Neural cell (in vitro differentiated cells): ENCODE data around the gene PNPLA3.

Experiments
- CTCF ChIP-seq: fragments of 450-650 bp; IDR thresholded peaks from 2 replicates; pipeline ENCODE4 v1.5.1; 2014; ENCODE audit warnings: antibody characterized with exemption, mild to moderate bottlenecking, moderate library complexity; ENCODE audit not compliant: poor library complexity, severe bottlenecking
- EP300 ChIP-seq: fragments of 450-650 bp; conservative IDR thresholded peaks from 2 replicates; pipeline ENCODE4 v1.6.1; 2014; ENCODE audit warnings: antibody characterized with exemption, mild to moderate bottlenecking, moderate library complexity; ENCODE audit not compliant: poor library complexity, severe bottlenecking
- EZH2 ChIP-seq: fragments of 200-600, 300-800 bp; shearing (Covaris generic), sonication (generic); IDR thresholded peaks from 2 replicates; pipeline ENCODE4 v1.6.1; 2014; ENCODE audit warnings: antibody characterized with exemption, low read length, borderline replicate concordance, mild to moderate bottlenecking; ENCODE audit not compliant: insufficient read depth, poor library complexity, severe bottlenecking
- POLR2AphosphoS5 ChIP-seq: IDR thresholded peaks from 2 replicates; pipeline ENCODE4 v1.6.1; 2012
- RAD21 ChIP-seq: fragments of 450-650 bp; conservative IDR thresholded peaks from 2 replicates; pipeline ENCODE4 v1.6.1; 2014; ENCODE audit warnings: antibody characterized with exemption, mild to moderate bottlenecking, moderate library complexity
- SMC3 ChIP-seq: fragments of 450-650 bp; conservative IDR thresholded peaks from 2 replicates; pipeline ENCODE4 v1.6.1; 2014; ENCODE audit warnings: antibody characterized with exemption, mild to moderate bottlenecking, moderate library complexity; ENCODE audit not compliant: poor library complexity
- TAF1 ChIP-seq: IDR thresholded peaks from 2 replicates; pipeline ENCODE4 v1.6.1; 2012; ENCODE audit warnings: low read depth

- TF ChIP-seq CTCF (no peak), RAD21 (no peak), EP300 (no peak), SMC3 (no peak), EZH2 (no peak), TAF1 (no peak), POLR2AphosphoS5 (no peak)
Measured at GRCh38 chr22:43890901-43891331, 32.7 kb upstream of the PNPLA3 start.
